ENCODE measurements around the gene TSNAXIP1. TPM values are rescaled to one million over a fixed set of nuclear protein-coding genes. Genes with fewer than 3 reads are reported as not detected.

Gene TSNAXIP1
- total and polyA plus RNA-seq, 4 donors: 4.1 to 8.7 (median 5.0) TPM

GRCh38 chr16:67864594-67864993, 57.9 kb downstream of the TSNAXIP1 start:
- ATAC-seq (ENCODE audit: insufficient read depth, low FRiP score) (no peak), DNase-seq (no peak)
- peaks cover 0 to 27% (median 0%) of the 10 kb centered on the region in 5 donors for H3K4me1 ChIP-seq (ENCODE audit: control insufficient read depth in 5 of 5, insufficient read depth in 5 of 5, low read length in 5 of 5)
- no peaks in the 10 kb centered on the region for H3K9me3 ChIP-seq (ENCODE audit: control insufficient read depth in 4 of 4, insufficient read depth in 3 of 4, low read length in 3 of 4)
- H3K27me3 ChIP-seq (ENCODE audit: control insufficient read depth in 3 of 3, insufficient read depth in 3 of 3, low read length in 2 of 3): no peaks in the 10 kb centered on the region
- H3K27ac ChIP-seq (ENCODE audit: low read depth in 1 of 2, low read length in 1 of 2): peak overlapping the region in 1 of 2 donors; percentile 80
- no peak overlapping the region for H3K4me3 ChIP-seq
- peaks cover 0 to 25% (median 21%) of the 10 kb centered on the region in 4 donors for H3K36me3 ChIP-seq (ENCODE audit: control insufficient read depth in 4 of 4, insufficient read depth in 4 of 4, low read length in 4 of 4)
- TF ChIP-seq CTCF (IDR thresholded peaks at IDR 0.05; ENCODE audit: control extremely low read depth, extremely low read depth): no peak
- 83% methylated on average over 2 of the region's 2 CpGs for WGBS, 2 donors
- H3K9ac ChIP-seq (ENCODE audit: insufficient read depth in 1 of 2, low read length in 2 of 2): no peak overlapping the region

GRCh38 chr16:67865318-67865717, 58.6 kb downstream of the TSNAXIP1 start:
- H3K9me3 ChIP-seq (ENCODE audit: control insufficient read depth in 4 of 4, insufficient read depth in 3 of 4, low read length in 3 of 4): no peaks in the 10 kb centered on the region
- 97 to 98% methylated on average over 2 of the region's 2 CpGs for WGBS, 2 donors
- H3K4me1 ChIP-seq (ENCODE audit: control insufficient read depth in 5 of 5, insufficient read depth in 5 of 5, low read length in 5 of 5): peaks cover 0 to 24% (median 0%) of the 10 kb centered on the region in 5 donors
- no peaks in the 10 kb centered on the region for H3K27me3 ChIP-seq (ENCODE audit: control insufficient read depth in 3 of 3, insufficient read depth in 3 of 3, low read length in 2 of 3)
- peak; percentile 22 for TF ChIP-seq CTCF (IDR thresholded peaks at IDR 0.05; ENCODE audit: control extremely low read depth, extremely low read depth)
- peaks cover 0 to 30% (median 20%) of the 10 kb centered on the region in 4 donors for H3K36me3 ChIP-seq (ENCODE audit: control insufficient read depth in 4 of 4, insufficient read depth in 4 of 4, low read length in 4 of 4)
- no peak overlapping the region for H3K9ac ChIP-seq (ENCODE audit: insufficient read depth in 1 of 2, low read length in 2 of 2)
- ATAC-seq (ENCODE audit: insufficient read depth, low FRiP score): no peak
- no peak overlapping the region for H3K4me3 ChIP-seq
- peak in 1 of 3 donors; percentile 29 for DNase-seq
- no peak overlapping the region for H3K27ac ChIP-seq (ENCODE audit: low read depth in 1 of 2, low read length in 1 of 2)

DNA sequence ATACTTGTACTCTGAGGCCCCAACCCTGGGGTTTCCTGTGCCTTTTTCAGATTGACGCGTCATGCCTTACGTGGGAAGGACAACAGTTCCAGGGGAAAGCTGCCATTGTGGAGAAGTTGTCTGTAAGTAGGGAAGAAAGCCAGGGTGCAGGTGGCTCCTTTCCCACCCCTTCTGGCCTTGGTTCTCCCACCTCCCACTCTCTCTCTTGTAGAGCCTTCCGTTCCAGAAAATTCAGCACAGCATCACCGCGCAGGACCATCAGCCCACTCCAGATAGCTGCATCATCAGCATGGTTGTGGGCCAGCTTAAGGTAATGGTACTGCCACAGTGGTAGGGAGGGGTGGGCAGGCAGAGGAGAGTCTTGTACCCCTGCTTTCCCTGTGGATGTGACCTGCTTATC, 61.6 kb downstream of the TSNAXIP1 start:
- H3K4me3 ChIP-seq: no peak overlapping the region
- peaks cover 0 to 7% (median 4%) of the 10 kb centered on the region in 5 donors for H3K4me1 ChIP-seq (ENCODE audit: control insufficient read depth in 5 of 5, insufficient read depth in 5 of 5, low read length in 5 of 5)
- H3K9me3 ChIP-seq (ENCODE audit: control insufficient read depth in 4 of 4, insufficient read depth in 3 of 4, low read length in 3 of 4): no peaks in the 10 kb centered on the region
- DNase-seq (no peak), ATAC-seq (ENCODE audit: insufficient read depth, low FRiP score) (no peak)
- WGBS, 2 donors: 92 to 95% methylated on average over 6 of the region's 6 CpGs
- H3K36me3 ChIP-seq (ENCODE audit: control insufficient read depth in 4 of 4, insufficient read depth in 4 of 4, low read length in 4 of 4): peaks cover 0 to 32% (median 20%) of the 10 kb centered on the region in 4 donors
- TF ChIP-seq CTCF (IDR thresholded peaks at IDR 0.05; ENCODE audit: control extremely low read depth, extremely low read depth): no peak
- H3K9ac ChIP-seq (ENCODE audit: insufficient read depth in 1 of 2, low read length in 2 of 2): no peak overlapping the region
- H3K27me3 ChIP-seq (ENCODE audit: control insufficient read depth in 3 of 3, insufficient read depth in 3 of 3, low read length in 2 of 3): no peaks in the 10 kb centered on the region
- H3K27ac ChIP-seq (ENCODE audit: low read depth in 1 of 2, low read length in 1 of 2): no peak overlapping the region

- H3K4me1 ChIP-seq (ENCODE audit: control insufficient read depth in 5 of 5, insufficient read depth in 5 of 5, low read length in 5 of 5): peaks cover 7 to 15% (median 9%) of the 10 kb centered on the region in 5 donors
- no peaks in the 10 kb centered on the region for H3K9me3 ChIP-seq (ENCODE audit: control insufficient read depth in 4 of 4, insufficient read depth in 3 of 4, low read length in 3 of 4)
- WGBS, 2 donors: 89 to 91% methylated on average over 7 of the region's 7 CpGs
- no peak overlapping the region for H3K9ac ChIP-seq (ENCODE audit: insufficient read depth in 1 of 2, low read length in 2 of 2)
- no peak for ATAC-seq (ENCODE audit: insufficient read depth, low FRiP score)
- no peak for DNase-seq
- H3K36me3 ChIP-seq (ENCODE audit: control insufficient read depth in 4 of 4, insufficient read depth in 4 of 4, low read length in 4 of 4): peaks cover 0 to 31% (median 20%) of the 10 kb centered on the region in 4 donors
- H3K27me3 ChIP-seq (ENCODE audit: control insufficient read depth in 3 of 3, insufficient read depth in 3 of 3, low read length in 2 of 3): no peaks in the 10 kb centered on the region
- TF ChIP-seq CTCF (IDR thresholded peaks at IDR 0.05; ENCODE audit: control extremely low read depth, extremely low read depth): no peak
- no peak overlapping the region for H3K27ac ChIP-seq (ENCODE audit: low read depth in 1 of 2, low read length in 1 of 2)
- H3K4me3 ChIP-seq: no peak overlapping the region
These were observed 63.0 kb downstream of the TSNAXIP1 start for GRCh38 chr16:67869653-67870052.
